VCaP (cell line): ENCODE data around the gene EEIG2.
A peak's percentile ranks its signal among the peaks of the same experiment; 100 is the strongest.

Experiments used
- H3K27ac ChIP-seq: fragments of 450-650 bp; 2 replicates; pipeline ENCODE4 v1.5.1; 2017
- TF ChIP-seq, protein P1 (sequence below): fragments of 450-650 bp; conservative IDR thresholded peaks from 2 replicates; pipeline ENCODE4 v1.5.1; 2017; ENCODE audit warnings: mild to moderate bottlenecking, moderate library complexity

EEIG2 gene

DNA sequence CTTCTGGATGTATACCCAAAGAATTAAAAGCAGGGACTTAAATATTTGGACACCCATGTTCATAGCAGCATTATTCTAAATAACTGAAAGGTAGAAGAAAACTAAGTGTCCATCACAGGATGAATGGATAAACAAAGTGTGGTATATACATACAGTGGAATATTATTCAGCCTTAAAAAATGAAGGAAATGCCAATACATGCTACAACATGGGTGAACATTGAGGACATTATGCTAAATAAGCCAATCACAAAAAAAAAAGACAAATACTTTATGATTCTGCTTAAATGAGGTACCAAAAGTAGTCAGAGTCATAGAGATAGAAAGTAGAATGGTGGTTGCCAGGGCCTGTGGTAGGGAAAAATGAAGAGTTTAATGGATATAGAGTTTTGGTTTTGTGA is 14.1 kb downstream of the EEIG2 start:
- TF ChIP-seq, protein P1, sequence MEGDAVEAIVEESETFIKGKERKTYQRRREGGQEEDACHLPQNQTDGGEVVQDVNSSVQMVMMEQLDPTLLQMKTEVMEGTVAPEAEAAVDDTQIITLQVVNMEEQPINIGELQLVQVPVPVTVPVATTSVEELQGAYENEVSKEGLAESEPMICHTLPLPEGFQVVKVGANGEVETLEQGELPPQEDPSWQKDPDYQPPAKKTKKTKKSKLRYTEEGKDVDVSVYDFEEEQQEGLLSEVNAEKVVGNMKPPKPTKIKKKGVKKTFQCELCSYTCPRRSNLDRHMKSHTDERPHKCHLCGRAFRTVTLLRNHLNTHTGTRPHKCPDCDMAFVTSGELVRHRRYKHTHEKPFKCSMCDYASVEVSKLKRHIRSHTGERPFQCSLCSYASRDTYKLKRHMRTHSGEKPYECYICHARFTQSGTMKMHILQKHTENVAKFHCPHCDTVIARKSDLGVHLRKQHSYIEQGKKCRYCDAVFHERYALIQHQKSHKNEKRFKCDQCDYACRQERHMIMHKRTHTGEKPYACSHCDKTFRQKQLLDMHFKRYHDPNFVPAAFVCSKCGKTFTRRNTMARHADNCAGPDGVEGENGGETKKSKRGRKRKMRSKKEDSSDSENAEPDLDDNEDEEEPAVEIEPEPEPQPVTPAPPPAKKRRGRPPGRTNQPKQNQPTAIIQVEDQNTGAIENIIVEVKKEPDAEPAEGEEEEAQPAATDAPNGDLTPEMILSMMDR: no peak
- no peak overlapping the region for H3K27ac ChIP-seq

DNA sequence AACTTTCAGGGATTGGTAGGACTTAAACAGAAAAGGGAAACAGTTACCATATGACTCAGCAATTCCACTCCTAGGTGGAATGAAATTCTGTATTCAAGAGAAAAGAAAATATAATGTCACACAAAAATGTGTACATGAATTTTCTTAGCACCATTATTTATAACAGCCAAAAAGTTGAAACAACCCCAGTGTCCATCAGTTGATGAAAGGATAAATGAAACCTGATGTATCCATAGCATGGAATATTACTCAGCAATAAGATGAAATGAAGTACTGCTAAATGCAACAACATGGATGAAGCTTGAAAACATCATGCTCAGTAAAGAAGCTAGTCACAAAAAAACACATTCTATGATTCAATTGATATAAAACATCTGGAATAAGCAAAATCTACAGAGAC is 15.5 kb downstream of the EEIG2 start:
- no peak overlapping the region for H3K27ac ChIP-seq
- TF ChIP-seq, protein P1: no peak

DNA sequence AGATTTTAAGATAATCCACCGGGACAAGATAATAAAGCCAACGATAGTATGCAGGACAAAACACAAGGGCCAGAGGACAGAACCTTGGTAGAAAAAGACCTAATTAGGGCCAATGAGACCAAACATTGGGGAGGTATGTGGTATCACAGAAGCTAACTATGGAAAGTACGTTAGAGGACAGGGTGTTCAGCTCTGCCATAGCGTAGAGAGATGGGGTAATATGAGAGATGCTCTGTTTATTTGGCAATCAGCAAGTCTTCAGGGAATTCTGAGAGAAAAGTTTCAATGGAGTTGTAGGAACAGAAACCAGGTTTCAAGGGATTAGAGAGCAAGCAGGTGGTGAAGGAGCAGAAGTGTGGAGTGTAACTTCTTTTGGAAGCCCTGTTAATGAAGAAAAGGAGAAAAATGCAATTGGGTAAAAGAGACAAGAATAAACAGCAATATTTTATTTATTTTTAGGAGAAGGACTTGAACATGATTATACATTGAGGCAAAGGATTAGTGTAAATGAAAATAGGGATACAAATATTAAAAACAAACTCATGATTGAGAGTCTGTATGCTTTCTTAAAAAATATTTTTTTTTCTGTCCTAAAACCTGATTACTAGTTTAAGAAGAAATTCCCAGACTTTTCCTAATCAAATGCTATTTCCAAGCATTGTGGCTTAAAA is 24.0 kb downstream of the EEIG2 start:
- peak overlapping the region; percentile 32; the same call in 1 of the 2 replicates for H3K27ac ChIP-seq
- TF ChIP-seq, protein P1: no peak

DNA sequence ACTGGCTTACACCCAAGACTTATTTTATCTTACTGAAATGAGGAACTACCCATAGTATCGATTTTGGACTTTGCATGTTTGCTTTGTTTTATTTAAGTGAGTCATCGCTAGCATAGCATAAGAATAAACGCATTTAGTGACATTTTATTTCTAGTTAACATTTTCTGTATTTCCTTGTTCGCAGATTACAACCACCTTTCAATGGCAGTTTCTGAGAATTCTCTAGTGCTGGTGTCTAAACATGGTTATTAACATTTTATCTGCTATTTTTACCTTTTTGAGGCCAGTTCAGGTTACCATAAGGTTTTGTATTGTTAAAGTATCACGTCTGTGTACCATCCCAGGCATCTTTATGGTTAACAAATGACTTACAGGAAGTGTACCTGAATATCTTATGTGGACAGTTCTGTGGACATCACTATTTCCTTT is 24.5 kb downstream of the EEIG2 start:
- peak overlapping the region; percentile 32; the same call in 1 of the 2 replicates for H3K27ac ChIP-seq
- TF ChIP-seq, protein P1: no peak

- TF ChIP-seq, protein P1: no peak
- H3K27ac ChIP-seq: 0 out of 2 replicates have a peak overlapping the region, but pooled peaks have one; percentile 32
These were observed 25.4 kb downstream of the EEIG2 start for GRCh38 chr1:108585313-108585712.

DNA sequence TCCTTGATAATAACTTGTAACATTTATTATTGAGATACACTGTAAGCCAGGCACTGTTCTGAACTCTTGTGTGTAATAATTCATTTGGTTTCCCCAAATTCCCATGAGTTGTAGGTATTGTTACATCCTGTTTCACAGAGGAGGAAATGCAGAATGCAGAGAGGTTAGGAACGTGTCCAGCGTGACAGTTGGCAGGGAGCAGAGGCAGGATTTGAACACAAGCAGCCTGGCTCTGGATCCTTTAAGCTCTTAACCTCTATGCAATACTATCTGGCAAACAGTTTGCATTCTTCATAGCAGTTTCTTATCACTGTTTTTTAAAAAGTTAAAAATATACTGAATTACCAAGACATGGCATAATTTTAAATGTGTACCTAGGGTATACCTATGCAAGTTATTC is 30.5 kb downstream of the EEIG2 start:
- TF ChIP-seq, protein P1: no peak

GRCh38 chr1:108590957-108591356 is 31.1 kb downstream of the EEIG2 start:
- no peak overlapping the region for H3K27ac ChIP-seq

More for the DNA sequence above, 30.5 kb downstream of the EEIG2 start:
- no peak overlapping the region for H3K27ac ChIP-seq

More at GRCh38 chr1:108590957-108591356, 31.1 kb downstream of the EEIG2 start:
- TF ChIP-seq, protein P1: no peak
